H1 (cell line): ENCODE measurements around the gene CCDC196. TPM values are rescaled to one million over a fixed set of nuclear protein-coding genes. Genes with fewer than 3 reads are reported as not detected.

Experiments used
- CTCF ChIA-PET: fragments of 300-600 bp; sonication (Branson Sonifier 250); formaldehyde crosslinking; loops from one replicate; lab custom pipeline; 2021; ENCODE audit not compliant: partially characterized antibody; lab: Charles Lee
- POLR2A ChIA-PET: fragments of 300-600 bp; sonication (Branson Sonifier 250); formaldehyde crosslinking; loops from one replicate; lab custom pipeline; 2021; ENCODE audit warnings: inconsistent platforms; ENCODE audit not compliant: partially characterized antibody; lab: Charles Lee
- DNase-seq, 2 experiments: peaks; one replicate each; pipeline versions ENCODE4 v3.0.0 to v3.0.0-alpha.2; 2010 to 2022; ENCODE audit warnings: low spot score in 2 of 2, low read depth in 1 of 2, mixed read lengths in 1 of 2
- FAIRE-seq: peaks from 2 replicates; lab custom pipeline; 2011; peaks lifted over from hg19 to GRCh38; lab: Jason Lieb, UNC
- H2AFZ ChIP-seq: 2 replicates; pipeline ENCODE4 v1.8.1; 2012; ENCODE audit warnings: low read length, inconsistent platforms
- H2AK5ac ChIP-seq: 2 replicates; pipeline ENCODE4 v1.6.1; 2013; ENCODE audit warnings: low read depth, low read length
- H2BK120ac ChIP-seq: replicated peaks from 2 replicates; pipeline ENCODE3; 2013; ENCODE audit warnings: low read depth, low read length, inconsistent platforms
- H2BK12ac ChIP-seq: 2 replicates; pipeline ENCODE4 v1.6.1; 2013; ENCODE audit warnings: low read depth, low read length
- H2BK15ac ChIP-seq: 2 replicates; pipeline ENCODE4 v1.6.1; 2013; ENCODE audit warnings: low read length
- H2BK20ac ChIP-seq: 2 replicates; pipeline ENCODE4 v1.6.1; 2013; ENCODE audit warnings: low read length
- H2BK5ac ChIP-seq: 2 replicates; pipeline ENCODE4 v1.6.1; 2013; ENCODE audit warnings: low read depth, low read length
- H3K14ac ChIP-seq: 2 replicates; pipeline ENCODE4 v1.6.1; 2013; ENCODE audit warnings: inconsistent platforms; ENCODE audit not compliant: insufficient read length
- H3K18ac ChIP-seq: 2 replicates; pipeline ENCODE4 v1.6.1; 2013; ENCODE audit warnings: low read length; ENCODE audit errors: extremely low read depth
- H3K23ac ChIP-seq: 2 replicates; pipeline ENCODE4 v1.6.1; 2013; ENCODE audit warnings: inconsistent platforms; ENCODE audit not compliant: insufficient read length
- H3K23me2 ChIP-seq: 2 replicates; pipeline ENCODE4 v1.6.1; 2013; ENCODE audit warnings: low read depth, low read length
- H3K27ac ChIP-seq: 2 replicates; pipeline ENCODE4 v1.6.1; 2011; ENCODE audit warnings: low read depth, low read length, inconsistent platforms
- H3K27me3 ChIP-seq, 4 experiments: replicated peaks in 1 of 4; 1 replicate in 1 of 4; 2 replicates in 3 of 4; pipeline versions ENCODE4 v1.6.1 to v1.8.1; 2011 to 2013; ENCODE audit warnings: low read length in 3 of 4, mild to moderate bottlenecking in 3 of 4, inconsistent platforms in 2 of 4, mixed read lengths in 2 of 4, moderate library complexity in 1 of 4; ENCODE audit not compliant: control insufficient read depth in 3 of 4, insufficient read depth in 3 of 4; ENCODE audit errors: extremely low read depth in 1 of 4
- H3K36me3 ChIP-seq, 4 experiments: 2 replicates each; pipeline versions ENCODE4 v1.6.1 to v1.8.1; 2011 to 2013; ENCODE audit warnings: mild to moderate bottlenecking in 4 of 4, low read length in 3 of 4, moderate library complexity in 2 of 4, control low read depth in 1 of 4, inconsistent platforms in 1 of 4; ENCODE audit not compliant: insufficient read depth in 4 of 4, control insufficient read depth in 2 of 4
- H3K4ac ChIP-seq: replicated peaks from 2 replicates; pipeline ENCODE3; 2013; ENCODE audit warnings: low read length, low read depth, mixed read lengths, inconsistent platforms; ENCODE audit not compliant: insufficient read length
- H3K4me1 ChIP-seq, 4 experiments: replicated peaks in 1 of 4; 1 replicate in 1 of 4; 2 replicates in 3 of 4; pipeline versions ENCODE4 v1.6.1 to v1.8.1; 2011 to 2013; ENCODE audit warnings: low read length in 3 of 4, inconsistent platforms in 2 of 4, mixed read lengths in 1 of 4; ENCODE audit not compliant: insufficient read depth in 4 of 4, control insufficient read depth in 3 of 4
- H3K4me2 ChIP-seq, 2 experiments: 2 replicates each; pipeline versions ENCODE4 v1.6.1 to v1.8.1; 2011 to 2013; ENCODE audit warnings: low read depth in 2 of 2, low read length in 2 of 2, control low read depth in 1 of 2, inconsistent platforms in 1 of 2, mild to moderate bottlenecking in 1 of 2; ENCODE audit not compliant: insufficient read depth in 1 of 2
- H3K4me3 ChIP-seq, 4 experiments: fragments of 200-600, 300-600 bp in 1 of 4; sonication (generic), shearing (Covaris generic), sonication (Bioruptor Twin) in 1 of 4; 2 replicates each; pipeline versions ENCODE4 v1.5.1 to v1.8.1; 2011 to 2016; ENCODE audit warnings: low read length in 4 of 4, low read depth in 3 of 4, control low read depth in 2 of 4, inconsistent platforms in 2 of 4, mild to moderate bottlenecking in 2 of 4, mixed read lengths in 1 of 4, moderate library complexity in 1 of 4; ENCODE audit not compliant: insufficient read depth in 2 of 4; ENCODE audit errors: extremely low read depth in 1 of 4
- H3K56ac ChIP-seq: replicated peaks from 2 replicates; pipeline ENCODE3; 2013; ENCODE audit warnings: low read depth, mild to moderate bottlenecking, mixed read lengths, low read length, inconsistent platforms; ENCODE audit not compliant: insufficient read length
- H3K79me1 ChIP-seq: 2 replicates; pipeline ENCODE4 v1.6.1; 2013; ENCODE audit warnings: low read depth, low read length, control low read depth
- H3K79me2 ChIP-seq, 2 experiments: 2 replicates each; pipeline versions ENCODE4 v1.6.1 to v1.8.1; 2012 to 2013; ENCODE audit warnings: low read length in 2 of 2, mild to moderate bottlenecking in 2 of 2, inconsistent platforms in 1 of 2; ENCODE audit not compliant: insufficient read depth in 2 of 2, control insufficient read depth in 1 of 2
- H3K9ac ChIP-seq, 4 experiments: replicated peaks in 1 of 4; 1 replicate in 1 of 4; 2 replicates in 3 of 4; pipeline versions ENCODE4 v1.6.1 to v1.8.1; 2011 to 2013; ENCODE audit warnings: low read depth in 3 of 4, low read length in 3 of 4, control low read depth in 2 of 4, mild to moderate bottlenecking in 2 of 4, moderate library complexity in 2 of 4, inconsistent platforms in 1 of 4; ENCODE audit errors: extremely low read depth in 1 of 4
- H3K9me3 ChIP-seq, 2 experiments: 2 replicates each; pipeline versions ENCODE4 v1.6.1 to v1.8.1; 2012 to 2013; ENCODE audit warnings: mild to moderate bottlenecking in 2 of 2, moderate library complexity in 2 of 2, control low read depth in 1 of 2, inconsistent platforms in 1 of 2, low read depth in 1 of 2, low read length in 1 of 2, mixed read lengths in 1 of 2; ENCODE audit not compliant: insufficient read depth in 2 of 2
- H4K20me1 ChIP-seq, 2 experiments: replicated peaks in 1 of 2; 2 replicates each; pipeline versions ENCODE3 to v1.8.1; 2011 to 2013; ENCODE audit warnings: inconsistent platforms in 2 of 2, low read length in 2 of 2, mild to moderate bottlenecking in 1 of 2; ENCODE audit not compliant: insufficient read depth in 2 of 2, control insufficient read depth in 1 of 2
- H4K5ac ChIP-seq: 2 replicates; pipeline ENCODE4 v1.6.1; 2013; ENCODE audit warnings: low read length, low read depth, mixed read lengths, inconsistent platforms; ENCODE audit not compliant: insufficient read length
- H4K8ac ChIP-seq: 2 replicates; pipeline ENCODE4 v1.8.0; 2013; ENCODE audit warnings: mild to moderate bottlenecking, moderate library complexity, low read length, inconsistent platforms; ENCODE audit not compliant: insufficient read depth; ENCODE audit errors: extremely low read depth
- H4K91ac ChIP-seq: replicated peaks from 2 replicates; pipeline ENCODE3; 2013; ENCODE audit warnings: low read length, mixed read lengths, inconsistent platforms; ENCODE audit not compliant: insufficient read length
- ASH2L ChIP-seq: fragments of 200-600, 300-600 bp; sonication (generic); IDR thresholded peaks from one replicate; pipeline ENCODE4 v1.7.1; 2017; ENCODE audit warnings: low read length
- CREB1 ChIP-seq: IDR thresholded peaks from 2 replicates; pipeline ENCODE4 v1.6.1; 2012; ENCODE audit warnings: inconsistent platforms
- EGR1 ChIP-seq: IDR thresholded peaks from 2 replicates; pipeline ENCODE4 v1.6.1; 2011; ENCODE audit warnings: low read depth, low read length, borderline replicate concordance
- EP300 ChIP-seq, 2 experiments: IDR thresholded peaks; 1 replicate in 1 of 2; 2 replicates in 1 of 2; pipeline ENCODE4 v1.6.1; 2011 to 2012; ENCODE audit warnings: low read depth in 2 of 2, low read length in 2 of 2, mild to moderate bottlenecking in 2 of 2, borderline replicate concordance in 1 of 2, inconsistent platforms in 1 of 2, moderate library complexity in 1 of 2
- EZH2 ChIP-seq: fragments of 200-600 bp; sonication (generic); IDR thresholded peaks from 2 replicates; pipeline ENCODE4 v1.7.1; 2012; ENCODE audit warnings: low read depth, mild to moderate bottlenecking, moderate library complexity, low read length, inconsistent platforms; ENCODE audit not compliant: severe bottlenecking
- HDAC6 ChIP-seq: IDR thresholded peaks from one replicate; pipeline ENCODE4 v1.7.1; 2012; ENCODE audit warnings: low read depth, mild to moderate bottlenecking, inconsistent platforms, low read length, moderate library complexity
- JUN ChIP-seq: IDR thresholded peaks from 2 replicates; pipeline ENCODE4 v1.6.1; 2011; ENCODE audit warnings: low read depth, mild to moderate bottlenecking, improper control_type of control experiment, low read length
- JUND ChIP-seq: IDR thresholded peaks from 2 replicates; pipeline ENCODE4 v1.6.1; 2011; ENCODE audit warnings: mild to moderate bottlenecking, improper control_type of control experiment, low read length
- KDM1A ChIP-seq: fragments of 200-600, 300-600 bp; sonication (generic); IDR thresholded peaks from 2 replicates; pipeline ENCODE4 v1.7.1; 2016; ENCODE audit warnings: mild to moderate bottlenecking, low read length, borderline replicate concordance
- MAFK ChIP-seq: IDR thresholded peaks from 2 replicates; pipeline ENCODE4 v1.6.1; 2012; ENCODE audit warnings: low read depth, mild to moderate bottlenecking, improper control_type of control experiment, low read length
- RFX5 ChIP-seq: IDR thresholded peaks from 2 replicates; pipeline ENCODE4 v1.6.1; 2011; ENCODE audit warnings: low read depth, low read length, improper control_type of control experiment, borderline replicate concordance
- RNF2 ChIP-seq: fragments of 200-900, 300-1000 bp; sonication (generic); IDR thresholded peaks from 2 replicates; pipeline ENCODE4 v1.7.1; 2016; ENCODE audit warnings: borderline replicate concordance, low read depth, mild to moderate bottlenecking, antibody characterized with exemption, low read length; ENCODE audit not compliant: poor library complexity, severe bottlenecking; ENCODE audit errors: missing control alignments
- SAP30 ChIP-seq: fragments of 300-600 bp; sonication (generic); IDR thresholded peaks from 2 replicates; pipeline ENCODE4 v1.7.1; 2012; ENCODE audit warnings: low read length, moderate library complexity, mild to moderate bottlenecking, inconsistent platforms; ENCODE audit not compliant: insufficient read depth, insufficient replicate concordance
- SRF ChIP-seq: IDR thresholded peaks from 2 replicates; pipeline ENCODE4 v1.6.1; 2011; ENCODE audit warnings: mild to moderate bottlenecking, low read depth, low read length, moderate library complexity
- TAF1 ChIP-seq: IDR thresholded peaks from 2 replicates; pipeline ENCODE4 v1.6.1; 2011; ENCODE audit warnings: mild to moderate bottlenecking, low read depth, low read length
- WGBS, 2 experiments: shearing (Covaris generic) in 1 of 2; methylation state at CpG; one replicate each; pipeline versions ENCODE4 v1.1.6 to v1.1.7; 2013 to 2015; ENCODE audit warnings: low lambda C conversion rate in 2 of 2, mixed read lengths in 2 of 2, inconsistent platforms in 1 of 2, low coverage in 1 of 2, missing lambda C conversion rate in 1 of 2; ENCODE audit not compliant: insufficient replicate concordance in 2 of 2, insufficient coverage in 1 of 2, insufficient read length in 1 of 2; ENCODE audit errors: extremely low coverage in 1 of 2, missing lambda C conversion rate in 1 of 2; 5-methylcytosine and 5-hydroxymethylcytosine counted together
- polyA plus RNA-seq, 7 experiments: library from polyadenylated mRNA; depleted of rRNA in 3 of 7; stranded (reverse) in 5 of 7; unstranded in 2 of 7; fragments of >200 nt in 5 of 7; fragments of 200-250 nt in 2 of 7; gene quantifications; 1 replicate in 5 of 7; 2 replicates in 1 of 7; 4 replicates in 1 of 7; pipeline versions ENCODE4 v1.2.1 to v1.2.3, GENCODE V29; 2011 to 2013; ENCODE audit warnings: missing spikeins in 2 of 7, mixed read lengths in 2 of 7
- total RNA-seq: library from RNA; stranded (reverse); fragmentation: NEBNext Ultra II Directional; extraction: Animal tissue kit (Norgen Biotek cat#: 25700); gene quantifications from 2 replicates; pipeline ENCODE4 v1.2.1, GENCODE V29; 2021

Gene CCDC196
- total and polyA plus RNA-seq, 2 of the 8 experiments (the other 6 are each of a cell fraction or from before 2014, with no cell fraction given) = not detected

DNA sequence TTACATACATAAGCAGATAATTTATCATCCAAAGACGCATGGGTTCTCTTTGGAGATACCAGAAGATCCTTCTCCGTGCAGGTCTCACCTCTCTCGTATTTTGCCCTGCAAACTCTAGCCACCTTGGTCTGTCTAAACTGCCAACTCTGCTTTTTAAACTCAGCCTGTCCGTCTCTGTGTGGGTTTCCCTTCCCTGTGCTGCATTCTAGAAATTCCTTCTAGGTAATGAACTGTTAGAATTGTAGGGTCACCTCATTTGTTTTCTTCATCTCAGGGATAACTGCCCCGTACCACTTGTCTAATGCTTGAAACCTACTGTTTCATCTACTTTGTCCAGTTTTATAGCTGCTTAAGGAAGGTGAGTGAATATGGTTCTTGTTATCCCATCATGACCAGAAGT is 45.4 kb upstream of the CCDC196 start:
- Histone ChIP-seq H2BK20ac (no peak overlapping the region), H2BK5ac (no peak overlapping the region), H3K18ac (no peak overlapping the region), H3K4me1 (no peaks in the 10 kb centered on the region), H4K91ac (no peak overlapping the region), H2BK15ac (no peak overlapping the region), H2AFZ (no peak overlapping the region), H3K9me3 (peaks cover 3 to 7% of the 10 kb centered on the region in 2 experiments; a peak in 3 of 4 replicates), H3K9ac (no peak overlapping the region), H3K4ac (no peak overlapping the region), H4K8ac (no peak overlapping the region), H3K79me1 (no peaks in the 10 kb centered on the region), H2AK5ac (no peak overlapping the region), H3K56ac (no peak overlapping the region), H3K4me2 (no peak overlapping the region), H3K27ac (no peak overlapping the region), H4K20me1 (no peaks in the 10 kb centered on the region), H3K4me3 (no peak overlapping the region), H3K79me2 (no peaks in the 10 kb centered on the region), H3K27me3 (no peaks in the 10 kb centered on the region), H3K23ac (no peak overlapping the region), H2BK120ac (no peak overlapping the region), H3K14ac (no peak overlapping the region), H4K5ac (no peak overlapping the region), H2BK12ac (no peak overlapping the region), H3K36me3 (no peaks in the 10 kb centered on the region), H3K23me2 (no peaks in the 10 kb centered on the region)
- FAIRE-seq (no peak), DNase-seq (no peak)
- WGBS, 2 experiments = 89% methylated on average over 5 of the region's 5 CpGs; no CpG with 5 or more reads in 1 of the 2 experiments
- POLR2A ChIA-PET = no interaction called here
- CTCF ChIA-PET = no interaction called here
- TF ChIP-seq KDM1A (no peak), RFX5 (no peak), JUN (no peak), EGR1 (no peak), MAFK (no peak), EP300 (IDR thresholded peaks at IDR 0.05; ENCODE audit: borderline replicate concordance in 1 of 2, low read depth in 2 of 2, low read length in 2 of 2) (no peak), SAP30 (no peak), RNF2 (no peak), SRF (no peak), HDAC6 (no peak), TAF1 (no peak), ASH2L (no peak), EZH2 (no peak), CREB1 (no peak), JUND (no peak)
